Skin of body (tissue), 2 donors: ENCODE data around the gene CCDC102A. TPM values are rescaled to one million over a fixed set of nuclear protein-coding genes. Genes with fewer than 3 reads are reported as not detected.
A peak's percentile ranks its signal among the peaks of the same experiment; 100 is the strongest.
"Not testable (repeated sequence)": the region's sequence is repeated elsewhere in the genome, so short reads cannot be mapped to it uniquely, and the experiment has no call there.

Experiments used
- DNase-seq: peaks from one replicate; lab custom pipeline; 2025; lab: John Stamatoyannopoulos, UW
- total RNA-seq: library from RNA; depleted of rRNA; stranded (reverse); fragments of >200 nt; gene quantifications from one replicate; pipeline ENCODE4 v1.2.3, GENCODE V29; 2014

Gene CCDC102A
- 8.0 TPM for total RNA-seq

DNA sequence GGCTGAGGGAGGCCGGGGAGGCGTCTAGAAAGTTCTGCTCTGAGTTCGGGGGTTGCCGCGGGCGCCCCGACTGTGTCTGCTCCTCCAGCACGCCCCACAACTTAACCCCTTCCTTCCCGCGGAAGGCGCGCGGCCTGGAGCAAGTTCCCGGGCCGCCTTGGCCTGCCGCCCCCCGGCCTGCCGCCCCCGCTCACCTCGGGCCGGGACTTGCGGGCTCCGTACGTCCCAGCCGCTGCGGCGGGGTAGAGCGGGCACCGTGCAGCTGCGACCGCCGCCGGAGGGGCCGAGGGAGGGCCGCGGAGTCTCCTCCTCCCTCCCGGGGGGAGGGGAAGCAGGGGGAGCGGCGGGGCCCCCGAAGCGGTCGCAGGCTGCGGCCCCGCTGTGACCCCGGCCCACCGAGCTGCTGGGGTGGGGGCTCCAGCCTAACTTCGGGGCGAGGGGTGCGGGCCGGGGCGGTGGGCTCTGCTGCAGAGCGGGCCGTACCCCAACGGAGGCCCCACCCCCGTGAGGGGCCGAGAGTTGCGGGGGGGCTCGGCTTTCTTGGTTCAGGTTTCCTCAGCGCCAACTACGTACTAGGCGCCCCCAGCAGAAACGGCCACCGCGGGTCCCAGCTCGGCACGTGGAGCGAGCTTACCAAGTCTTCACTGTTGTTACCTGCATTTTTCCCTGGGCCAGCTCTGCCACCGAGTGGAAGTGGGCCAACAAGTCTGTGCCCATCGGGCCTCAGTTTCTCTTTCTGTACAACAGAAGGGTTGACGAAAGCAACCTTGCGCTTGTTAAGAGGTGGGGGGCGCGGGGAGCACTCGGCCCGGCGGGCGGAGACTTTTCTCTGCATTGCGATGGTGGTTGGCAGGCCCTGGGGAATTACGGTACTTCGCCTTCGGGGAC is at the start of gene CCDC102A:
Gene CCDC102A, minus strand, starts transcription at position 266 of the 888 bp plus-strand sequence. CDS start 7,394 bp downstream, outside the sequence.
- DNase-seq, result no peak

GRCh38 chr16:57585051-57585687 is 48.8 kb upstream of the CCDC102A start:
- no peak for DNase-seq

- DNase-seq, result no peak
Observed at GRCh38 chr16:57579361-57579665, 42.9 kb upstream of the CCDC102A start.

DNA sequence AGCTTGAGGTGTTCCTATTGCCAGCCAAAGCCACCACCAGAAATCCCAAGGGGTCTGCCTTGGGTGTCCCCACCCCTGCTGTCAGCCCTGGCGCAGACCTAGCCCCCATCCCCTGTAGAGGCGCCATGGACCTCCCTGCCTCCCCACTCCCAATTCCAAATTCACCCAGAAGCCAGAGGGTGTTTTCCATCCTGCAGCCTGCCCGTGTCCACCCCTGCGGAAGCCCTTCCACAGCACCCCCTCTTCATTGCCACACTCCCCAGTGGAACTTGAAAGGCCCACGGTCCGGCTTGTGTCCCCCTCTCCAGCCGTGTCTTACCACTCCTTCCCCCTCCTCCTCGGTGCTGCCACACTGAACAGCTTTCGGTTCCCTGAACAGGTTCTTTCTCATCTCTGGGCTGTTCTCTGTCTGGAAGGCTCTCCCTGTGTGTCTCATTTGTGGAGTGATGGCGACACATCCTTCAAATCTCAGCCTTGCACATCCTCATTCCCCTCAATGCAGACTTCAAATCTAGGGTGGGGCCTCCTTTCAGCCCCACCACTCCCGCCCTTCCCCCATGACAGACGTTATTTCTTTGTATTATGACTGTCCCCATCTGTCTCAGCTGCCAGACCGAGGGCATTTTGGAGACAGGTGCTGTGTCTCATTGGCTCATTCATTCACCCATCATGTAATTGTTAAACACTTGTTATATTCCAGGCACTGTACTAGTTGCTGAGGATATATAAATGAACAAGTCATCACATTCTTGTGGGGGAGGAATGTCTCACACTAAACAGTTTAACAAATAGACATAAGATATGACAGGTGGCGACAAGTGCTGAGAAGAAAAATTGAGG is 42.4 kb upstream of the CCDC102A start:
- no peak for DNase-seq

GRCh38 chr16:57577691-57578224 is 41.4 kb upstream of the CCDC102A start:
- no peak for DNase-seq

DNA sequence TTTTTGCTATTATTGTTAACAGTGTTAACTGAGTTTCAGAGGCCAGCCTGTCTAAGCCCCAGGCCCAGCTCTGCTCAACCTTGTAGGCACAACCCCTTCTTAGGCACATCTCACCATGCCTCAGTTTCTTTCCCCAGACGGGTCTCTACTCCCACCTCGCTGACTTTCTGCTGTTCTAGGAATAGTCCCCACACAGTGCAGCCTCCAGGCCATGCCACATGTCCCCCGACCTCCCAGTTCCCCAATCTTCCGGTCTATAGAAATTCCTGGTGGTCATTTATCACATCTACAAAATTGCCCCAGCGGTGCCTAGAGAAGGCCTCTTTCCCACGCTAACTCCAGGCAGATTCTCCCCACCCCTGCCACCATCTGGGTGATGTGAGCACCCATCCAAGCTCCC is 40.8 kb upstream of the CCDC102A start:
- DNase-seq, result no peak

DNA sequence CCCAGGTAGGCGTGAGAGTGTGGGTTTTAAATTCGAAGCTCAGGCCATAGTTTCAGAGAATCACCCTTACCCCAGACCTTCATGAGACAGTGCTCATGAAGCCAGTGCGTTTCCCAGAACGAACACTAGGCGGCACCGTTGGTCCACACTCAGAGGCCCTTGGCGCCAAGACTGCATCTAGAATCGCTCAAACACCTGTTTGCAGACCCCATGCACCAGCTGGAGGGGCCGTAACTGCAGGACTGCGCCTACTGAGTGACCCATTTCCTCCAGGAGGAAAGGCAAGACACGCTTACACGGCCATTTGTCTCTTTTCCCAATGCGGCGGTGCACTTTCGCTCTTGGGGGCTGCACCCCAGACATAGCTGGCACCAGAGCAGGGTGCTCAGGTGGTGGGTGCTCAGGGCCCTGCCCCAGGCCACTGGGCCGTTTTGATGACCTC is 40.1 kb upstream of the CCDC102A start:
- DNase-seq, result peak; percentile 47

DNA sequence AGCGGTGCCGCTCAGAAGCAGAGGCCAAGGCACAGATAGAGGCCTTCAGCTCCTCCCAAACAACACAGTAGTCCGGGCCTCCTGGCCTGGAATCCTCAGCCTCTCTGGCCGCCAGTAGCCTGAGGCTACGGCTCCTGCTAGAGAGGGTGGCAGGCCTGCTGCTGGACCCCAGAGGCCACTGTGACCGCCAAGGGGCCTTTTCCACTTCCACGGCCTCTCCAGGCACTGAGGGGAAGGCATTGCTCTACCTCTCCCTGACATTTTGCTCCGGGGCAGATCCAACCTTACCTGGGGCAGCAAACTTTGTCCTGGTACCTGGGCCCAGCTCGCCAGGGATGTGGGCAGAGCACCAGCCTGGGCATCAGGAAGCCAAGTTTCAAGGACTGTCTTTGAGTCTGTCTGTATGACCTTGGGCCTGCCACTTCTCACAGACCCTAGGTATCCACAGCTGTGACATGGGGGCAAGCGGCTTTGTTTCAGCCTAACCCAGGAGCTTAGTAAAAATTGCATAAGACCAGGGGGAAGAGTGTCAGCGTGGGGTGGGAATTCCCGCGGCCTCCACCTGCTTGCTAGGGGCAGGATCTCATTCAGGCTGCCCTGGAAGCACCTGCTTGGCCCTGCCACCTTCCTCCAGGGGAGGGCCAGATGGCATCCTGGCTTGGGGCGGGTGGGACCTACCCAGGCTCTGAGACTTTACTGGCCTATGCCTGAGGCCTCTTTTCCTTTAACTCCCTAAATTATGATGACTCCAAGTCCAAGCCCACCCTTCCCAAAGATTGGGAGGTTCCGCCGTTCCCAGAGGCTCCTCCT is 39.3 kb upstream of the CCDC102A start:
- DNase-seq, result no peak

GRCh38 chr16:57574646-57575467 is 38.5 kb upstream of the CCDC102A start:
- no peak for DNase-seq

GRCh38 chr16:57574086-57574485 is 37.7 kb upstream of the CCDC102A start:
- DNase-seq, result no peak

DNA sequence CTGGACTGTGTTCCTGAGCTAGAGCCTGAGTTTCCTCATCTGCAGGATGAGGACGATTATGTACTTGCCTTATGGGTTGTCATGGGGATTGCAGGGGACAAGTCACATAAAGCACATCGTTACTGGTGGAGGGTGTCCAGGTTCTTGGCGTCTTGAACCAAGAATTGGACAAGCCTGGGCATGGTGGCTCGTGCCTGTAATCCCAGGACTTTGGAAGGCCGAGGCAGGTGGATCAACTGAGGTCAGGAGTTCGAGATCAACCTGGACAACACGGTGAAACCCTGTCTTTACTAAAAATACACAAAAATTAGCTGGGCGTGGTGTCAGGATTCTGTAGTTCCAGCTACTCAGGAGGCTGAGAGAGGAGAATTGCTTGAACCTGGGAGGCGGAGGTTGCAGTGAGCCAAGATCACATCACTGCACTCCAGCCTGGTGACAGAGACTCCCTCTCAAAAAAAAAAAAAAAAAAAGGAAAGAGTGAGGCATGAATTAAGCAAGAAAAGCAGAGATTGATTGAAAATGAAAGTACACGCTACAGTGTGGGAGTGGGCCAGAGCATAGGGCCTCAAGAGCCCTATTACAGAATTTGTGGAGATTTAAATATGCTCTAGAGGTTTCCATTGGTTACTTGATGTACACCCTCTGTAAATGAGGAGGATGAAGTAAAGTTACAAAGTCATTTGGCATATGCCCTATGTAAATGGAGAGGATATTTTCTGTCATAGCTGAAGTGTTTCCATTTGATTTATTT is 36.8 kb upstream of the CCDC102A start:
- DNase-seq, result no peak

GRCh38 chr16:57571098-57571497 is 34.7 kb upstream of the CCDC102A start:
- DNase-seq, result no peak

DNA sequence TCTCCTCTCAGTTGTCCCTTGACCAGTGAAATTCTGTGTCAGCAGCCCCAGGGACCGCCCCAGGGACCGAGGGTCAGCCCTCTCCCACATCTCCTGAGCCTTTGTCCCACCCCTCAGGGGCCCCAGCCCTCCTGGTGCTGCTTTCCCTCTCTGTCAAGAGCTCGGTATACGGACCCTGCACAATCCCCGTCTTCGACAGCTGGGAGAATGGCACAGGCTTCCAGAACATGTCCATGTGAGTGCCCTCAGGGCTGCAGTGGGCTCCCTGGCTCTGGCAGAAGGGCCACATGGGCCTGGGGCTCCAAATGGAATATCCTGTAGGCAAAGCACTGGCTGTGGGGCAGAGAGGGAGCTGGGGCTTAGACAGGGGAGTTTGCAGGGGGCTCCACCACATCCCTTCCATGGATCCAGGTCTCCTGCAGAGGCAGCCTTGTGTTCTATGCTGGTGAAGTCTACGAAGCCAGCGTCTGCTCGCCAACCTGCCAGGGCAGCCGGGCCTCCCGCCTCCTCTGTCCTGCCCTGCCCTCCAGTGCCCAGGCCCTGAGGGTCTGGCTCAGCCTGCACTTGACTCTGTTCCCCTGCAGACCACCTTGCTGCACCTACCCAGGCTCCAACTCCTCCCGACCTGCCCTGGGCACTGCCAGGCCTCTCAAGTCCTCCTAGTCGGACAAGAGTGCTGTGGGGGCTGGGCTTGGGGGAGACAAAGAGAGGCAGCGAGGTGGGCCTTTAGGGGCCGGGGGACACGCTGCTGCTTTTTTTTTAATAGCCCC is 34.1 kb upstream of the CCDC102A start:
- DNase-seq, result no peak

DNA sequence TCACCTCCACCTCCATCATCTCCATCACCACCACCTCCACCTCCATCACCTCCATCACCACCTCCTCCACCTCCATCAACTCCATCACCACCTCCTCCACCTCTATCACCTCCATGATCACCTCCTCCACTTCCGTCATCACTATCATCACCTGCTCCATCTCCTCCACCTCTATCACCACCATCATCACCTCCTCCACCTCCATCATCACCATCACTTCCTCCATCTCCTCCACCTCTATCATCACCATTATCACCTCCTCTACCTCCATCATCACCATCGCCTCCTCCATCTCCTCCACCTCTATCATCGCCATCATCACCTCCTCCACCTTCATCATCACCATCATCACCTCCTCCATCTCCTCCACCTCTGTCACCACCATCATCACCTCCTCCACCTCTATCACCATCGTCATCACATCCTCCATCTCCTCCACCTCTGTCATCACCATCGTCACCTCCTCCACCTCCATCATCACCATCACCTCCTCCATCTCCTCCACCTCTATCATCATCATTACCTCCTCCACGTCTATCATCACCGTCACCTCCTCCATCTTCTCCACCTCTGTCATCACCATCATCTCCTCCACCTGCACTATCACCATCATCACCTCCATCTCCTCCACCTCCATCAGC is 33.1 kb upstream of the CCDC102A start:
- no peak for DNase-seq

DNA sequence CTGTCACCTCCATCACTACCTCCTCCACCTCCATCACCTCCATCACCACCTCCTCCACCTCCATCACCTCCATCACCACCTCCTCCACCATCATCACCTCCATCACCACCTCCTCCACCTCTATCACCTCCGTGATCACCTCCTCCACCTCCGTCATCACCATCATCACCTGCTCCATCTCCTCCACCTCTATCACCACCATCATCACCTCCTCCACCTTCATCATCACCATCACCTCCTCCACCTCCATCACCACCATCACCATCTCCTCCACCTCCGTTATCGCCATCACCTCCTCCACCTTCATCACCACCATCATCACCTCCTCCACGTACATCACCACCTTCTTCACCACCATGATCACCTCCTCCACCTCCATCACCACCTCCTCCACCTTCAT is 32.4 kb upstream of the CCDC102A start:
- DNase-seq, result not testable (repeated sequence)

DNA sequence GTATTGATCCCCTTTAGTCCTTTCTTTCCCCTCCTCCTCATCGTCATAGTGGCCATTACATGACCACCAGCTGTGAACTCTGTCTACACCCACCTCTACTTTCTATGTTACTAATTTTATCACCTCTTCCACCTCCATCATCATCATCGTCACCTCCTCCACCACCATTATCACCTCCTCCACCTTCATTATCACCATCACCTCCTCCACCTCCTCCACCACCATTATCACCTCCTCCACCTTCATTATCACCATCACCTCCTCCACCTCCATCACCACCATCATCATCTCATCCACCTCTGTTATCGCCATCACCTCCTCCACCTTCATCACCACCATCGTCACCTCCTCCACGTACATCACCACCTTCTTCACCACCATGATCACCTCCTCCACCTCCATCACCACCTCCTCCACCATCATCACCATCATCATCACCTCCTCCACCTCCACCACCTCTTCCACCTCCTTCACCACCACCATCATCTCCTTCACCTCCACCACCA is 31.9 kb upstream of the CCDC102A start:
- DNase-seq, result no peak

DNA sequence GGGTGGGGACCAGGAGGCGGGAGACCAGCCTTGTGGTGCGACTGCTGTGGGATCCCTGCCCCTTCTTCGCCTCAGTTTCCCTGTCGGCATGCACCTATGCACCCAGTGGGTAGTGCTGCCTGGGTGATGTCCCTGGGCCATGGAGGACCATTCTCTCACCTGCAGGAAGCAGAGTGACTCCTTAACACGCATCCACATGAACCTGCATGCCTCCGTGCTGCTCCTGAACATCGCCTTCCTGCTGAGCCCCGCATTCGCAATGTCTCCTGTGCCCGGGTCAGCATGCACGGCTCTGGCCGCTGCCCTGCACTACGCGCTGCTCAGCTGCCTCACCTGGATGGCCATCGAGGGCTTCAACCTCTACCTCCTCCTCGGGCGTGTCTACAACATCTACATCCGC is 31.3 kb upstream of the CCDC102A start:
- DNase-seq, result no peak

DNA sequence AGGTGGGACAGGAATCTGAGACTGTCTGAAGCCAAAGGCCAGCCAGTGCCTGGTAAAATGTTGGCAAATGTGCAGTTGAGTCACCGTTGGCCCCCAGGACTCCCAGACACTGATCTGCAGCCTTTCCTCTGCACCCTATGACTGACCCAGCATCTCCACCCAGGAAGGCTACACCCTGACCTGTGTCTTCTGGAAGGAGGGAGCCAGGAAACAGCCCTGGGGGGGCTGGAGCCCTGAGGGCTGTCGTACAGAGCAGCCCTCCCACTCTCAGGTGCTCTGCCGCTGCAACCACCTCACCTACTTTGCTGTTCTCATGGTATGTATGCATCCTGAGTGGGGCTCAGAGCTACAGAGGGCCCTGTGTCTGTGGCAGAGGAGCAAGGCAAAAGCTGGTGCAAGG is 30.1 kb upstream of the CCDC102A start:
- DNase-seq, result no peak
